HG03565 (cell line): ENCODE data around the gene KIF26B.

Experiments used
- ATAC-seq: cut with Tn5 transposase; IDR thresholded peaks from one replicate; pipeline ENCODE4 v1.9.1; 2021; ENCODE audit warnings: mild to moderate bottlenecking, moderate library complexity; ENCODE audit not compliant: unreplicated experiment

KIF26B gene

GRCh38 chr1:245608271-245608670 is 453.5 kb downstream of the KIF26B start:
- no peak for ATAC-seq

GRCh38 chr1:245609354-245610150 is 454.8 kb downstream of the KIF26B start:
- no peak for ATAC-seq

GRCh38 chr1:245611251-245611650 is 456.5 kb downstream of the KIF26B start:
- no peak for ATAC-seq

- no peak for ATAC-seq
Observed at GRCh38 chr1:245614476-245614875, 459.7 kb downstream of the KIF26B start.

- ATAC-seq, result no peak
Observed at GRCh38 chr1:245615001-245615400, 460.2 kb downstream of the KIF26B start.

GRCh38 chr1:245621589-245621988 is 466.8 kb downstream of the KIF26B start:
- ATAC-seq, result peak; percentile 48

- ATAC-seq, result no peak
Observed at GRCh38 chr1:245622332-245623014, 467.7 kb downstream of the KIF26B start.

GRCh38 chr1:245641384-245641783 is 486.6 kb downstream of the KIF26B start:
- ATAC-seq, result no peak

- peak; percentile 9 for ATAC-seq
Observed at GRCh38 chr1:245645406-245645805, 490.6 kb downstream of the KIF26B start.

GRCh38 chr1:245645894-245646293 is 491.1 kb downstream of the KIF26B start:
- peak; percentile 69 for ATAC-seq

- ATAC-seq, result no peak
Observed at GRCh38 chr1:245648749-245649522, 494.2 kb downstream of the KIF26B start.

GRCh38 chr1:245649666-245650065 is 494.9 kb downstream of the KIF26B start:
- ATAC-seq, result no peak

- ATAC-seq, result no peak
Observed at GRCh38 chr1:245650441-245650960, 495.7 kb downstream of the KIF26B start.

- no peak for ATAC-seq
Observed at GRCh38 chr1:245651093-245651492, 496.3 kb downstream of the KIF26B start.

- no peak for ATAC-seq
Observed at GRCh38 chr1:245652116-245652515, 497.3 kb downstream of the KIF26B start.

GRCh38 chr1:245652660-245653427 is 498.1 kb downstream of the KIF26B start:
- ATAC-seq, result no peak

- no peak for ATAC-seq
Observed at GRCh38 chr1:245654460-245655050, 499.8 kb downstream of the KIF26B start.

GRCh38 chr1:245656189-245656717 is 501.5 kb downstream of the KIF26B start:
- no peak for ATAC-seq

- ATAC-seq, result no peak
Observed at GRCh38 chr1:245657371-245657770, 502.6 kb downstream of the KIF26B start.

- no peak for ATAC-seq
Observed at GRCh38 chr1:245663373-245663772, 508.6 kb downstream of the KIF26B start.
